ENCODE results near the gene VPS37D. TPM values are rescaled to one million over a fixed set of nuclear protein-coding genes. Genes with fewer than 3 reads are reported as not detected.

The VPS37D gene
- total RNA-seq, 1 donor from 2014 or later, result 0.40 TPM

DNA sequence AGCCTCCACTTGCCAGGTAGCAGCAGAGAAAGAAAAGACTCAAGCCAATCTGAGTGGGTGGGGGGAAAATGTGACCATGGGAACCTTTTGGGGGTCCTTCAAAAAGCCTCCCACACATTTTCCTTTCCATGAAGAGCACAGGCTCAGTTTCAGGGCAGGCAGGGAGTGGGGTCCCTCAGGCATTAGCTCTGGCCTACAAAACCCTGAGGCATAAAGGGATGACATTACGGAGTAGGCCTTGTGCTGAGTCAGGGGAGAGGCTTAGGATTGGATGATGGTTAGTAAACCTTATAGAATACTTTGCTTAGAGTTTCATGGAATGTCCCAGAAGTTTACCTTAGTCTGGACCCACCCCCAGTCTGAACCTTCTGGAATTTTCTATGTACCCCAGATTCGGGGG, 12.1 kb downstream of the VPS37D start:
- Mint-ChIP-seq H3K36me3 (ENCODE audit: low read depth) (peaks cover 28% of the 10 kb centered on the region), H3K27ac (no peak overlapping the region), H3K4me1 (peaks cover 21% of the 10 kb centered on the region), H3K4me3 (no peak overlapping the region), H3K9me3 (no peaks in the 10 kb centered on the region), H3K27me3 (peaks cover 2% of the 10 kb centered on the region)
- no peak for DNase-seq
- intact Hi-C loops (cut with micrococcal nuclease), result no loop called here

DNA sequence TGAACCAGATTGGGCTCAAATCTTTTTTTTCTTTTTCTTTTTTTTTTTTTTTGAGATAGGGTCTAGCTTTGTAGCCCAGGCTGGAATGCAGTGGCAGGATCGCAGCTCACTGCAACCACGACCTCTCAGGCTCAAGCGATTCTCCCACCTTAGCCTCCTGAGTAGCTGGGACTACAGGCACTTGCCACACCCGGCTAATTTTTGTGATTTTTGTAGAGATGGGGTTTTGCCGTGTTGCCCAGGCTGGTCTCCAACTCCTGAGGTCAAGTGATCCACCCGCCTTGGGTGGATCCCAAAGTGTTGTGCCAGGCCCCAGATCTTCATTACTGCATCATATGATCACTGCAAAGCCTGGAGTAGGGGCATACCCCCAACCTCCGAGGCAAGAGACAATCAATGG, 12.9 kb downstream of the VPS37D start:
- no peaks in the 10 kb centered on the region for H3K9me3 Mint-ChIP-seq
- no peak overlapping the region for H3K27ac Mint-ChIP-seq
- no peak overlapping the region for H3K4me3 Mint-ChIP-seq
- intact Hi-C loops (cut with micrococcal nuclease), result no loop called here
- peaks cover 31% of the 10 kb centered on the region for H3K36me3 Mint-ChIP-seq (ENCODE audit: low read depth)
- no peaks in the 10 kb centered on the region for H3K27me3 Mint-ChIP-seq
- peaks cover 21% of the 10 kb centered on the region for H3K4me1 Mint-ChIP-seq
- no peak for DNase-seq

DNA sequence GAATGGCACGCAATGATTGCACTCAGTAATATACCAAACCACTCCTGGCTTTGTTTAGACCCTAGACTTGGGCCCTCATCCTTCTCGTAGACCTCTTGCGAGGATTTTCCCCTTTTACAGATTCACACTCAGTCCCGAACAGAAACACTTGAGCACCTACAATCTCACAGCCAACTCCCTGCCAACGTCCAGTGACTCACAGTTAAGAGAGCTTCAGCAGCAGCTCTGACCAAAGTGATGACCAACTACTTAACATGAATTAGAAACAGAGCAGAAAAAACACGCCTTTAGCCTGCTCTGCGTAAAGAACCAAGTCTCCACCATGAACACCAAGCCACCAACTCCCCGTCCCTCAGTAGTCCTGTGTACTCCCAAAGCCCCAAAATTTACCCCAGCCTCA, 13.4 kb downstream of the VPS37D start:
- no peaks in the 10 kb centered on the region for H3K27me3 Mint-ChIP-seq
- intact Hi-C loops (cut with micrococcal nuclease), result no loop called here
- H3K4me1 Mint-ChIP-seq, result peaks cover 21% of the 10 kb centered on the region
- peak overlapping the region; percentile 96 for H3K4me3 Mint-ChIP-seq
- no peak for DNase-seq
- H3K27ac Mint-ChIP-seq, result peak overlapping the region; percentile 29
- H3K9me3 Mint-ChIP-seq, result no peaks in the 10 kb centered on the region
- peaks cover 32% of the 10 kb centered on the region for H3K36me3 Mint-ChIP-seq (ENCODE audit: low read depth)

DNA sequence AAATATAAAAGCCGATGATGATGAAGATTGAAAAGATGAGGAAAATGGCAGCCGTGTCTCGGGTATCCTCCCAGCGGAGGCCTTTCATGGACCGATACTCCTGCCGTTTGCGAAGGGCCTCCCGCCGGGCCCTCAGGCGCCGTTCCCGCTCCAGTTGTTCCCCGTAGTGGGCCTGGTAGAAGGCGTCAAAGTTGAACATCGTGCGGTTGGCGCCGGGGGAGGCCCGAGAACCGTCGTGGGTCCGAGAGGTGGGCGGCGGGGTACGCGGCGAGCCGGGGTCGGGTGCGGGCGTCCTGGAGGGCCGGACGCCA, 15.1 kb downstream of the VPS37D start:
- H3K4me3 Mint-ChIP-seq, result peak overlapping the region; percentile 96
- peak overlapping the region; percentile 98 for H3K27ac Mint-ChIP-seq
- DNase-seq, result no peak
- H3K27me3 Mint-ChIP-seq, result no peaks in the 10 kb centered on the region
- intact Hi-C loops (cut with micrococcal nuclease), result loop anchor here (1.0 kb wide), 6 partner anchors 15 to 160 kb away; partner anchors contain the start of genes ABHD11, BAZ1B, BCL7B and TBL2
- peaks cover 43% of the 10 kb centered on the region for H3K36me3 Mint-ChIP-seq (ENCODE audit: low read depth)
- H3K9me3 Mint-ChIP-seq, result no peaks in the 10 kb centered on the region
- H3K4me1 Mint-ChIP-seq, result peaks cover 21% of the 10 kb centered on the region

DNA sequence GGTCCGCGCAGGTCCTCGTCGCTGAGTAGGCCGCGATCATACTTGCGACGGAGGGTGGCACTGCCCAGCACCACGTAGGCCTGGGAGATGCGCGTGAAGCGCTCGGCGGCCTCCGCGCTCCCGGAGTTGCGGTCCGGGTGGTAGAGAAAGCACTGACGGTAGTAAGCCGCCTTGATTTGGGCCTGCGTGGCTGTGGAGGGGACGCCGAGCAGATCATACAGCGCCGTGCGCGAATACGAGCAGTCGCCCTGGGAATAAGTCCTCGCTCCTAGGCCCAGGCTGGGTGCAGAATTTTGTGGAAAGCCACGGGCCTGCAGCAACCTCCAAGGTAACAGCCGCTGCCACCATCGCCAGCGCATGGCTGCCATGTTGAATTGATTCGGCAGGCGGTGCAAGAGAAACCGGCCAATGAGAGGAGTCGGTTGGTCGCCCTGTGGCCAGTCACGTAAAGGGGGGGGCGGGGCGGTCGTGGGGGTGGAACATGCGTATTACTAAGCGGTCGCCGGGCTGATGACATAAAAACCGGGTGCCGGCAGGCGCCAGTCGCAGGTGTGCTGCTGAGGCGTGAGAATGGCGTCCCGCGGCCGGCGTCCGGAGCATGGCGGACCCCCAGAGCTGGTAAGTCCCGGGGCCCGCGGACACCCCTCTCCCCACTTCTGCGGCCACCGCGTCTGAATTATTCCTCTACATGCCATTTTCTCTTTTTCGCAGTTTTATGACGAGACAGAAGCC, 15.6 kb downstream of the VPS37D start, which contains the start of the genes BUD23 and DNAJC30:
Gene BUD23, plus strand, starts transcription at position 542 of the 732 bp plus-strand sequence. Its CDS starts 29 bp downstream, at position 571.
Gene DNAJC30, minus strand, starts transcription at position 398 of the 732 bp plus-strand sequence. Its CDS starts 30 bp downstream, at position 368.
- no peaks in the 10 kb centered on the region for H3K27me3 Mint-ChIP-seq
- H3K4me3 Mint-ChIP-seq, result peak within 1 kb of the TSS; percentile 96
- peak within 1 kb of the TSS; percentile 98 for H3K27ac Mint-ChIP-seq
- H3K36me3 Mint-ChIP-seq (ENCODE audit: low read depth), result peaks cover 41% of the 10 kb centered on the region
- intact Hi-C loops (cut with micrococcal nuclease), result loop anchor here (1.0 kb wide), 6 partner anchors 16 to 161 kb away; partner anchors contain the start of genes ABHD11, BAZ1B, BCL7B and TBL2
- no peaks in the 10 kb centered on the region for H3K9me3 Mint-ChIP-seq
- peak; percentile 97 for DNase-seq
- peaks cover 22% of the 10 kb centered on the region for H3K4me1 Mint-ChIP-seq

DNA sequence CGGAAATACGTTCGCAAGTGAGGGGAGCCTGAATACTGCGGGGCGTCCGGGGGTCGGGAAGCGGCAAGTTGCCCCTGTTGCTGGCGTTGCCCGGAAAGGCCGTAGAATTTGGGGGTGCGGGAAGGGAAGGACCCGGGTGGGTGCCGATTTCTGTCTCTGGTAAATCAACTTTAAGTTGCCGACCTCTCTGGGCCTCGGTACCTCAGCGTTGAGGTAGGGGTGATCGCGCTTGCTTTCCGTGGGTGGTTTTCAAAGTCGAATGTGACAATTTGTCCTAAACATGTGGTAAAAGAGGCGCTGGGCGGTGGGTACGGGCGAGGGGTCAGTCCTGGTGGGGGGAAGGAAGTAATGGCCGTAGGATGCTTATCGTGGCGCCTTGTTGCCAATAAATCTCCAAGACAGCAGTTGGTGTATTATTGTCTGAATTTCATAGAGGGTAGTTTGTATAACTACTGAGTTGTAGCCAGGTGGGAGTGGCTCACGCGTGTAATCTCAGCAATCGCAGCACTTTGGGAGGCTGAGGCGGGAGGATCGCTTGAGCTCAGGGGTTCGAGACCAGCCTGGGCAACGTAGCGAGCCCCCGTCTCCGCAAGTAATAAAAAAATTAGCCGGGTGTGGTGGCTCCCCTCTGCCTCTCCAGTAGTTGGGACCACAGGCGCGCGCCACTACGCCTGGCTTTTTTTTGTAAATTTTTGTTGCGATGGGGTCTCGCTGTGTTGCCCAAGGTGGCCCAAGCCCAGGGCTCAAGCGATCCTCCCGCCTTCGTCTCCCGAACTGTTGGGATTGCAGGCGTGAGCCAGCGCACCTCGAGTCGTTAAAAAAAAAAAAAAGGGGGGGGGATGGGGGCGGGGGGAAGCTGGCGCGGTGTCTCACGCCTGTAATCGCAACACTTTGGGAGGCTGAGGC, 16.4 kb downstream of the VPS37D start:
- peaks cover 29% of the 10 kb centered on the region for H3K4me1 Mint-ChIP-seq
- no peaks in the 10 kb centered on the region for H3K27me3 Mint-ChIP-seq
- H3K36me3 Mint-ChIP-seq (ENCODE audit: low read depth), result peaks cover 41% of the 10 kb centered on the region
- DNase-seq, result no peak
- peak overlapping the region; percentile 96 for H3K4me3 Mint-ChIP-seq
- intact Hi-C loops (cut with micrococcal nuclease), result loop anchor here (1.0 kb wide), 6 partner anchors 17 to 162 kb away; partner anchors contain the start of genes ABHD11, BAZ1B, BCL7B and TBL2
- H3K27ac Mint-ChIP-seq, result peak overlapping the region; percentile 98
- no peaks in the 10 kb centered on the region for H3K9me3 Mint-ChIP-seq

DNA sequence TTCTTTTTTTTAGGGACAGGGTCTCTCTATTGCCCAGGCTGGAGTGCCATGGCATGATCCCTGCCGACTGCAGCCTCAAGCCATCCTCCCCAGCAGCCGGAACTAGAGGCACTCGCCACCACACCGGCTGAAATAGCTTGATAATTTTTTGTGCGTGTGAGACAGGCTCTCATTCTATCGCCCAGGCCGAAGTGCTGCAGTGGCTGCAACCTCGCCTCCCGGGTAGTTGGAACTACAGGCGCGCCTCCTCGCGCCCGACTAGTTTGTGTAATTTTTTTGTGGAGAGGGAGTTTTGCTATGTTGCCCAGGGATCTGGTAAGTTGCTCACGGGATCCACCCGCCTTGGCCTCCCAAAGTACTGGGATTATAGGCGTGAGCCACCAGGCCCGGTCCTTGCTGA, 17.7 kb downstream of the VPS37D start:
- H3K36me3 Mint-ChIP-seq (ENCODE audit: low read depth), result peaks cover 46% of the 10 kb centered on the region
- no peaks in the 10 kb centered on the region for H3K27me3 Mint-ChIP-seq
- H3K4me1 Mint-ChIP-seq, result peaks cover 34% of the 10 kb centered on the region
- intact Hi-C loops (cut with micrococcal nuclease), result no loop called here
- no peaks in the 10 kb centered on the region for H3K9me3 Mint-ChIP-seq
- no peak for DNase-seq
- no peak overlapping the region for H3K27ac Mint-ChIP-seq
- peak overlapping the region; percentile 56 for H3K4me3 Mint-ChIP-seq

DNA sequence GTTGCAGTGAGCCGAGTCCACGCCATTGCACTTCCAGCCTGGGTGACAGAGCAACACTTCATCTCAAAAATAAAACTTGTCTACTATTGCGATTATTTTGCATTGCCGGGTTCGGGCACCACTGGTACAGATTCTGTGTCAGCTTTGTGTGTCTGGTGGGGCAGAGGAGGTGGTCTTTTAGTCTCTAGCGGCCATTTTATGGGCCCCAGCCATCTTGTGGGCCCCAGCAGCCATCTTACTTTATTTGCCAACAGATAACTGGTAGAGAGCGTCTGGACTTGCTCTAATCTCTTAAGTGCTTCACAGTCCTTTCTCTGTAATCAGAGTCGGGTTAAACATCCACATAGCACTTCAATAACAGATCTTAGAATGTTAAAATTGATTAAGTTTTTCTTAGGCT, 20.7 kb downstream of the VPS37D start:
- Mint-ChIP-seq H3K36me3 (ENCODE audit: low read depth) (peaks cover 56% of the 10 kb centered on the region), H3K9me3 (no peaks in the 10 kb centered on the region), H3K4me3 (no peak overlapping the region), H3K27me3 (no peaks in the 10 kb centered on the region), H3K4me1 (peaks cover 19% of the 10 kb centered on the region), H3K27ac (no peak overlapping the region)
- no peak for DNase-seq
- intact Hi-C loops (cut with micrococcal nuclease), result no loop called here

DNA sequence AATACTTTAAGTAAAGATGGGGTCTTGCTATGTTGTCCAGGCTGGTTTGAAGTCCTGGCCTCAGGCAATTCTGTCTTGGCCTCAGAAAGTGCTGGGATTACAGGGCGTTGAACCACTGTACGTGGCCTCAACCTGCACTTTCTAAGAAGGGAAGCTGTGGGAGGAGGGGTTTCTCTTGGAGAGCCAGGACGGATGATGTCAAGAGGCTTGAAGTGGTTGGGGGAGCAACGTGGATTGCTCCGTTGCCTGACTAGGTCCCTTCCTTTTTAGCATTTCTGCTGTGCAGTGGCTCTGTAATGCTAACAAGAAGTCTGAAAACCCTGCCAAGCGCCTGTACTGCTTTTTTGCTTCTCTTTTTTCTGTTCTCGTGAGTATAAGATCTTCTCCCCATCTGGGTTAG, 23.0 kb downstream of the VPS37D start:
- Mint-ChIP-seq H3K36me3 (ENCODE audit: low read depth) (peaks cover 62% of the 10 kb centered on the region), H3K4me1 (peaks cover 15% of the 10 kb centered on the region)

DNA sequence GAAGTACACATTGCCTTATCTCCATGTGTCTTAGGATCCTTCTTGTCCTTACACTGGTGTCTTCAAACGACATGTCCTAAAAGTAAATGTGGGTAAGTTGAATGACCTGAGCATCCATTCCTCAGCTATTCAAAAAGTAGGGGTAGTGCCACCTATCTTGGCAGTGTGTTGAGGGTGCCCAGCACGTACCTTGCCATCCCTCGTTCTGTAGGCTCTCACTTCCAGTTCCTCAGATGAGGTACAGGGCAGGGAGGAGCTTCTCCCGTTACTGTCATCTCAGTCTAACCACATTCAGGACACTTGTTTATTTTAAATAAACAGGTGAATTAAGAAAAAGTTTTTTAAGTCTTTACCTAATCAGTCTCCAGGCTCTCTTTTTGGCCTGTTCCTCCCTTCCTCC, 28.7 kb downstream of the VPS37D start:
- Mint-ChIP-seq H3K9me3 (no peaks in the 10 kb centered on the region), H3K27ac (no peak overlapping the region), H3K4me1 (no peaks in the 10 kb centered on the region), H3K27me3 (no peaks in the 10 kb centered on the region), H3K4me3 (no peak overlapping the region), H3K36me3 (ENCODE audit: low read depth) (peaks cover 56% of the 10 kb centered on the region)
- intact Hi-C loops (cut with micrococcal nuclease), result no loop called here
- DNase-seq, result no peak

More for the DNA sequence above, 23.0 kb downstream of the VPS37D start:
- H3K4me3 Mint-ChIP-seq, result no peak overlapping the region
- no peaks in the 10 kb centered on the region for H3K9me3 Mint-ChIP-seq
- no peaks in the 10 kb centered on the region for H3K27me3 Mint-ChIP-seq
- intact Hi-C loops (cut with micrococcal nuclease), result no loop called here
- no peak for DNase-seq
- no peak overlapping the region for H3K27ac Mint-ChIP-seq

DNA sequence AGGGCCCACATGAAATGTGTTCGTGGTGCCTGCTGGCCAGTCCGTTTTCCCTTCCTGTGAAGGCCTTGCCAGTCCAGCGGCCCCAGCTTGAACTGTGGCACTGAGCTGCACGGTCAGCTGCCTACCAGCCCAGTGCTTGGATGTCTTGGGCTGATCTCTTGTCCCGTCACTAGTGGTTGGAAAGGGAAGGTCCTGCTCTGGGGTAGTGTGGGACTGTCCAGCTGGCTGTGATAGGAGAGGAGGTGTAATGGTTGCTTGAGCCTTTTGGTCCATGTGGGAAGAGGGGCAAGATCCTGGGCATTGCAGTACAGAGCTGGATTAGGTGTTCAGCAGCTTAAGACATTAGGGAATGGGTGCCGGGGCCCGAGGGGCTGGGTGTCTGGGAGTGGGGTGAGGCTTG, 30.8 kb downstream of the VPS37D start:
- no peaks in the 10 kb centered on the region for H3K27me3 Mint-ChIP-seq
- no peak for DNase-seq
- H3K9me3 Mint-ChIP-seq, result no peaks in the 10 kb centered on the region
- H3K4me1 Mint-ChIP-seq, result peaks cover under 1% of the 10 kb centered on the region
- peaks cover 60% of the 10 kb centered on the region for H3K36me3 Mint-ChIP-seq (ENCODE audit: low read depth)
- no peak overlapping the region for H3K27ac Mint-ChIP-seq
- intact Hi-C loops (cut with micrococcal nuclease), result no loop called here
- no peak overlapping the region for H3K4me3 Mint-ChIP-seq

DNA sequence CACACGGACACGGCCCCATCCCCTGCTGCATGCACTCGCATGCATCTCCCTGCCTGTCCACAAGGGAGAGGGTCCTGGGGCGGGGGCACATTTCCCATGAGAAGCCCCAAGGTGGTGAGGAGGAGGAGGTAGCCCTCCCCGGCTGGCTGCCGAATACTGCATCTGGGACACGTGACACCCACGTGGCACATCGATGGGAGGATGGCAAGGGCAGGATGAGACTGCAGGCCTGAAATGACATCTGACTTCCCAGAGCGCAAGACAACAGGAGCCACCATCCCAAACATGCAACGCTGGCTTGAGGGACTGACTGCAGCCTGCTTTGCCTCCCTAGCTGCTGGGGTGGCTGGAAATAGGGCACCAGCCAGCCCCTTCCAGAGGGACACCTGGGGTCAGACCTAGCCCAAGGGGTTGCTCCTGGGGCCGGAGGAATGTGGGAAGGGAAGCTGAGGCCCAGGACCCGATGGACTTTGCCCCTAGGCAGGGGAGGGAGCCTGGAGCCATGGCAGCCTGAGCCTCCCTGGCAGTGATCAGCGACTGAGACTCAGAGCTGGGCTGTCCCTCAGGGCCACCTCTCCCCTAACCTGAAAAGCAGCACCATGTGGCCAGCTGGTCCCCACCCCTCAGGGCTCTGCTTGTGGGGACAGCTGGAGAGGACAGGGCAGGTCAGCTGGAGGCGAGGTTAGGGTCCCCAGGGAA, 31.9 kb downstream of the VPS37D start:
- no peaks in the 10 kb centered on the region for H3K9me3 Mint-ChIP-seq
- peaks cover 3% of the 10 kb centered on the region for H3K4me1 Mint-ChIP-seq
- H3K27ac Mint-ChIP-seq, result no peak overlapping the region
- no peak for DNase-seq
- peaks cover 53% of the 10 kb centered on the region for H3K36me3 Mint-ChIP-seq (ENCODE audit: low read depth)
- no peak overlapping the region for H3K4me3 Mint-ChIP-seq
- intact Hi-C loops (cut with micrococcal nuclease), result no loop called here
- H3K27me3 Mint-ChIP-seq, result no peaks in the 10 kb centered on the region

DNA sequence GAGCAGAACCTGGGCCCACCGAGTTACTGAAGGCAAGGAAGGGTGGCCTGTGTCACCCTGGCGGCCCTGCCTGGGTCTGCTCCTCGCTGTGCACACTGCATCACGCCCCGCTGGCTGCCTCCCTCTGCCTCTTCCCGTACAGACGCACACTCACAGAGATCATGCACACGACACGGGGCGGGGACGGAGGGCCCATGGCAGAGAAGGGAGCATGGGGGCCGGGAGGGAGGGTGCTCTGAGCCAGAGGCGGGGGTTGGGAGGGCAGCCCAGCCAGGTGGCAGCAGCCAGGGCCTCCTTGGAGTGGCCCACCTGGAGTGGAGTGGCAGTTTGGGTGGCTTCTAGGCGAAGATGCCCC, 32.4 kb downstream of the VPS37D start:
- DNase-seq, result no peak
- H3K27me3 Mint-ChIP-seq, result no peaks in the 10 kb centered on the region
- H3K4me1 Mint-ChIP-seq, result peaks cover 3% of the 10 kb centered on the region
- no peak overlapping the region for H3K27ac Mint-ChIP-seq
- H3K9me3 Mint-ChIP-seq, result no peaks in the 10 kb centered on the region
- intact Hi-C loops (cut with micrococcal nuclease), result no loop called here
- H3K36me3 Mint-ChIP-seq (ENCODE audit: low read depth), result peaks cover 50% of the 10 kb centered on the region
- no peak overlapping the region for H3K4me3 Mint-ChIP-seq

Data from activated CD4-positive, alpha-beta T cell treated with anti-CD3 and anti-CD28 coated beads, Interleukin-2, amount 10 ng/mL, durations not matched to agents 24 days and 14 days (primary cell).